Muscle layer of colon (tissue), 2 donors: Measurements from ENCODE around the gene SH3RF3.

Experiments
- H3K27ac ChIP-seq: one replicate; pipeline ENCODE4 v1.7.0; 2013; ENCODE audit warnings: low read depth, mild to moderate bottlenecking, low read length, moderate library complexity
- H3K27me3 ChIP-seq, 2 donors: one replicate each; pipeline ENCODE4 v1.7.0; 2013; ENCODE audit warnings: low read length in 2 of 2, mild to moderate bottlenecking in 2 of 2; ENCODE audit not compliant: insufficient read depth in 2 of 2, control insufficient read depth in 1 of 2
- H3K36me3 ChIP-seq: one replicate; pipeline ENCODE4 v1.7.0; 2013; ENCODE audit warnings: mild to moderate bottlenecking, low read length; ENCODE audit not compliant: insufficient read depth
- H3K4me1 ChIP-seq: one replicate; pipeline ENCODE4 v1.7.0; 2013; ENCODE audit warnings: mild to moderate bottlenecking, low read length; ENCODE audit not compliant: insufficient read depth
- H3K4me3 ChIP-seq, 2 donors: one replicate each; pipeline ENCODE4 v1.7.0; 2013; ENCODE audit warnings: low read length in 2 of 2, low read depth in 1 of 2, mild to moderate bottlenecking in 1 of 2, moderate library complexity in 1 of 2
- H3K9ac ChIP-seq: one replicate; pipeline ENCODE4 v1.7.0; 2013; ENCODE audit warnings: low read length
- H3K9me3 ChIP-seq: one replicate; pipeline ENCODE4 v1.7.0; 2013; ENCODE audit warnings: mild to moderate bottlenecking, low read length
- donor health status: abdominal sarcoma.
- donor health status: Adenocarcinoma of cecum.

The SH3RF3 gene

GRCh38 chr2:109400102-109400501 lies 271.1 kb downstream of the SH3RF3 start:
- no peak overlapping the region for H3K27ac ChIP-seq
- no peak overlapping the region for H3K9ac ChIP-seq
- H3K4me1 ChIP-seq: no peaks in the 10 kb centered on the region
- H3K27me3 ChIP-seq: no peaks in the 10 kb centered on the region
- no peak overlapping the region for H3K4me3 ChIP-seq
- H3K36me3 ChIP-seq: no peaks in the 10 kb centered on the region
- no peaks in the 10 kb centered on the region for H3K9me3 ChIP-seq

DNA sequence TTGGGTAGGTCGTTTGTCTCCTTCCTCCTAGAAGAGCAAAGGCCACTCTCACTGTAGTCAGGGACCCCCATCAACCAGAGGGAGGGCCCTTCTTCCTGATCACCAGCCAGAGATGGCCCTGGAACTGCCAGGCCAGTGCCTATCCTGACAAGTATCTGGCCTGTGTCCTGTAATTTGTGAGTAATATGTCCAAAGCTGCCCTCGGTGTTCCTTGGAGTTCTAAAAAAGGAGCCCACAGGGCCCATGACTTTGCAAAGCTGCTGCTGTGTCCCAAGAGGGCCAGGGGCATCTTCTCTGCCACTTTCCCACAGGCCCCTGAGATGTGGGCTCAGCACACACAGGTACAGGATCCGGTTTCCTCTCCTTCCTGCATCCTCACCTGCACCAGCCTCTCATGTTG lies 272.4 kb downstream of the SH3RF3 start:
- Histone ChIP-seq H3K27me3 (no peaks in the 10 kb centered on the region), H3K36me3 (no peaks in the 10 kb centered on the region), H3K4me1 (no peaks in the 10 kb centered on the region), H3K27ac (no peak overlapping the region), H3K9me3 (no peaks in the 10 kb centered on the region), H3K9ac (no peak overlapping the region), H3K4me3 (no peak overlapping the region)

GRCh38 chr2:109402180-109402579 lies 273.2 kb downstream of the SH3RF3 start:
- H3K27ac ChIP-seq: no peak overlapping the region
- H3K4me3 ChIP-seq: no peak overlapping the region

DNA sequence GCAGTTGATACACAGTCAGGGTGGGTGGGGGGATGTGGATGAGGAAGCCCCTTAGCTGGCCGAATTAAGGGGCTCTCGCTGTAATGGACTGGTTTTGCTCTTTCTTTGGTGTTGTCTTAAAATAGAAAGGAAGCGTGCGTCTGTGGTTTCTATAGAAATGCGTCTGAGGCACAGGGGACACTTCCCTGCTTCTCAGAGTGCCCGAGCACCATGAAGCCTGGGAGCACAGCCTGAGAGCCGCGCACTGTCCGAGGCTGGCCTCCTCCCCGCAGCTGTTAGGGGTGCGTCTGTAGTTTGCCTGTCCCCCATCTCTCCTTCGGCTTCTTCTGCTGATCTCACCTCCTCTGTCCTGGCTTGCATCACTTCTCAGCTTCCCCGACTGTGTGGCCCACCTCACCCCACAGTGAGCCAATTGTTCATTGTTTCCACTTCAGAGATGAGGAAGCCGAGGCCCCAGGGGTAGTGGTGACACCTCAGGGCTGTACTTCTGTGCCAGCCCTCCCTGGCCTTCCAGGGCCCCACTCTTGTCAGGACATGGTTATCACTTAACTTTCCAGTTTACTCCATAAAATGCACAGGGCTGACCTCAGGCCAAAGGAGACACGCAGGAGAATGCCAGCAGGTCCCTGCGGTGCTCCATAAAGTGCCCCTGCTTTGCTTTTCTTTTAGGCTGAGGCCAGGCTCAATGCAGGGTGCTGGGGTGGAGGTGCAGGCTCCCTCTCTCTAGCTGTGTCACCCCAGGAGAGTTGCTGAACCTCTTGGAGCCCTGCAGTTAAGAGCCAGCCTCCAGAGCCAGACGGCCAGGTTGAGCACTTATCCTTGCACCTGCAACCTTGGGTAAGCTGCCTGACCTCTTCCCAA lies 274.2 kb downstream of the SH3RF3 start:
- no peak overlapping the region for H3K9ac ChIP-seq

More at GRCh38 chr2:109402180-109402579, 273.2 kb downstream of the SH3RF3 start:
- Histone ChIP-seq H3K36me3 (no peaks in the 10 kb centered on the region), H3K4me1 (no peaks in the 10 kb centered on the region), H3K9ac (no peak overlapping the region), H3K27me3 (no peaks in the 10 kb centered on the region), H3K9me3 (no peaks in the 10 kb centered on the region)

GRCh38 chr2:109403841-109404201 lies 274.8 kb downstream of the SH3RF3 start:
- no peaks in the 10 kb centered on the region for H3K27me3 ChIP-seq
- no peaks in the 10 kb centered on the region for H3K4me1 ChIP-seq
- H3K27ac ChIP-seq: no peak overlapping the region
- H3K9ac ChIP-seq: no peak overlapping the region
- H3K9me3 ChIP-seq: no peaks in the 10 kb centered on the region
- no peak overlapping the region for H3K4me3 ChIP-seq
- H3K36me3 ChIP-seq: no peaks in the 10 kb centered on the region

More for the DNA sequence above, 274.2 kb downstream of the SH3RF3 start:
- H3K9me3 ChIP-seq: no peaks in the 10 kb centered on the region
- no peaks in the 10 kb centered on the region for H3K36me3 ChIP-seq
- no peaks in the 10 kb centered on the region for H3K27me3 ChIP-seq
- H3K4me1 ChIP-seq: no peaks in the 10 kb centered on the region
- H3K27ac ChIP-seq: no peak overlapping the region
- H3K4me3 ChIP-seq: no peak overlapping the region

GRCh38 chr2:109404681-109405080 lies 275.7 kb downstream of the SH3RF3 start:
- H3K9me3 ChIP-seq: no peaks in the 10 kb centered on the region
- H3K4me1 ChIP-seq: no peaks in the 10 kb centered on the region
- H3K4me3 ChIP-seq: no peak overlapping the region
- H3K36me3 ChIP-seq: no peaks in the 10 kb centered on the region
- no peak overlapping the region for H3K9ac ChIP-seq
- H3K27ac ChIP-seq: no peak overlapping the region
- H3K27me3 ChIP-seq: no peaks in the 10 kb centered on the region

- Histone ChIP-seq H3K4me3 (no peak overlapping the region), H3K36me3 (no peaks in the 10 kb centered on the region), H3K9ac (no peak overlapping the region), H3K27ac (no peak overlapping the region), H3K4me1 (no peaks in the 10 kb centered on the region), H3K27me3 (no peaks in the 10 kb centered on the region), H3K9me3 (no peaks in the 10 kb centered on the region)
These were observed 276.9 kb downstream of the SH3RF3 start for GRCh38 chr2:109405873-109406272.

- Histone ChIP-seq H3K4me1 (no peaks in the 10 kb centered on the region), H3K9me3 (no peaks in the 10 kb centered on the region), H3K27ac (no peak overlapping the region), H3K9ac (no peak overlapping the region), H3K27me3 (no peaks in the 10 kb centered on the region), H3K36me3 (no peaks in the 10 kb centered on the region), H3K4me3 (no peak overlapping the region)
These were observed 277.3 kb downstream of the SH3RF3 start for GRCh38 chr2:109406301-109406700.

- no peak overlapping the region for H3K9ac ChIP-seq
- H3K4me3 ChIP-seq: no peak overlapping the region
- no peaks in the 10 kb centered on the region for H3K27me3 ChIP-seq
- no peaks in the 10 kb centered on the region for H3K9me3 ChIP-seq
- H3K36me3 ChIP-seq: no peaks in the 10 kb centered on the region
- no peak overlapping the region for H3K27ac ChIP-seq
- no peaks in the 10 kb centered on the region for H3K4me1 ChIP-seq
These were observed 278.5 kb downstream of the SH3RF3 start for GRCh38 chr2:109407276-109408042.

DNA sequence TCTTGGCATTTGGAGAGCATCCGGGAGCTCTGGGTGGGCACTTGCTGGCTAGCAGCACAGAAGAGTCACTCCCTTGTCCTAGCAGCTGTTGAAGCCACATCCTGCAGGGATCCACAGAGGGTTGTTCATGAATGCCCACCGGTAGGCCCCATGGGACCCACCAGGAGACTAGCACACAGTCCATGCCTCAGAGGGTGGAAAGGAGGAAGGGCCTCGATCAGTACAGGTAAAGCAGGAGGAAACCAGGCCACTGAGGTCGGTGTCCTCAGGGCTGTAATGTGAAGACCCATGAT lies 279.0 kb downstream of the SH3RF3 start:
- Histone ChIP-seq H3K27ac (no peak overlapping the region), H3K4me1 (no peaks in the 10 kb centered on the region), H3K9me3 (no peaks in the 10 kb centered on the region), H3K36me3 (no peaks in the 10 kb centered on the region), H3K27me3 (no peaks in the 10 kb centered on the region), H3K9ac (no peak overlapping the region), H3K4me3 (no peak overlapping the region)

DNA sequence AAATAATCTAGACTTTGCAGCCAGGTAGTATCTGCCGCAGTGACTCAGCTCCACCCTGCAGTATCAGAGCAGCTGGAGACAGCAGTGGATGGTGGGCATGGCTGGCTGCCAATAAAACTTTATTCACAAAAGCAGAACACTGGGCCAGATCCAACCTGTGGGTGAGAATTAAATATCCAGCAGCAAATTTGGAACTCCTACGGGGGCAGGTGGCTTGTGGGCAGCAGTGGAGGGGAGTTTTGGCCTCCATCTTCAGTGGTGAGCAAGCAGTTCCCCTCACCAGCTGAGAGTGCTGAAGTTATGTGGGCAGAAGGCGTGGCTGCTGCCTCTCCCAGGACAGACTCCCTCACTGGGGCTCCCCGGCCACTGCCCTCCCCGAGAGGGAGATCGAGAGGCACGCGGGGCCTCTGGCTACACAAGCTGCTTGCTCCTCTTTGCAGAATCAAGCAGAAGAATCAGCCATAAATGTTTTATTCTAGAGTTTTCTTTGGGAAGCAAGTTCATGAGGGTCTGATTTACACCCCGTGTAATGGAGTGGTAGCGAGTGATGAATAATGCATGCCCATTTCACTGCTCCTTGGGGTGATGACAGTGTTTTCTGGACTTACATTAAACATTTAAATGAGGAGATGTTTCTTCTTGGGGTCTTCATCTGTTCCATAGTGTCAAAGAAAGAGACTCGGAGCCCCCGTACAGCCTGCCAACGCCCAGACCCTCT lies 280.5 kb downstream of the SH3RF3 start:
- Histone ChIP-seq H3K27ac (no peak overlapping the region), H3K9me3 (no peaks in the 10 kb centered on the region), H3K4me1 (no peaks in the 10 kb centered on the region), H3K4me3 (no peak overlapping the region), H3K36me3 (no peaks in the 10 kb centered on the region), H3K9ac (no peak overlapping the region), H3K27me3 (no peaks in the 10 kb centered on the region)
